Vagina (tissue), 2 donors: ENCODE measurements around the gene ITM2B. TPM values are rescaled to one million over a fixed set of nuclear protein-coding genes. Genes with fewer than 3 reads are reported as not detected.

Source experiments
- DNase-seq, 2 donors: peaks; one replicate each; pipeline ENCODE4 v3.0.0-alpha.2; 2017; ENCODE audit errors: extremely low spot score in 2 of 2
- H3K27ac ChIP-seq: fragments of 200-600 bp; sonication (generic); one replicate; pipeline ENCODE4 v1.5.1; 2019
- H3K27me3 ChIP-seq: fragments of 200-600 bp; sonication (generic); one replicate; pipeline ENCODE4 v1.5.1; 2019
- H3K36me3 ChIP-seq, 2 donors: fragments of 200-600 bp; sonication (generic); one replicate each; pipeline ENCODE4 v1.5.1; 2017 to 2019
- H3K4me1 ChIP-seq: fragments of 200-600 bp; sonication (generic); one replicate; pipeline ENCODE4 v1.5.1; 2019
- H3K4me3 ChIP-seq, 2 donors: fragments of 200-600 bp; sonication (generic); 1 replicate in 1 of 2; 2 replicates in 1 of 2; pipeline ENCODE4 v1.5.1; 2016 to 2019
- H3K9me3 ChIP-seq: fragments of 200-600 bp; sonication (generic); one replicate; pipeline ENCODE4 v1.5.1; 2019
- CTCF ChIP-seq, 3 experiments: fragments of 450-650 bp in 2 of 3; fragments of 200-600 bp in 1 of 3; sonication (generic) in 1 of 3; IDR thresholded peaks; one replicate each; pipeline ENCODE4 v1.5.1; 2017 to 2019; ENCODE audit warnings: antibody characterized with exemption in 3 of 3, mild to moderate bottlenecking in 2 of 3, moderate library complexity in 2 of 3
- POLR2A ChIP-seq, 2 donors: fragments of 450-650 bp; IDR thresholded peaks; one replicate each; pipeline ENCODE4 v1.6.1; 2017; ENCODE audit warnings: antibody characterized with exemption in 2 of 2, mild to moderate bottlenecking in 2 of 2, moderate library complexity in 2 of 2
- POLR2AphosphoS5 ChIP-seq, 2 donors: sonication (generic); formaldehyde crosslinking; IDR thresholded peaks; one replicate each; pipeline ENCODE4 v1.9.0; 2017; ENCODE audit warnings: antibody characterized with exemption in 2 of 2, mild to moderate bottlenecking in 2 of 2, low read depth in 1 of 2; ENCODE audit not compliant: insufficient read depth in 1 of 2
- intact Hi-C: fragments of 100-400 bp; cut with DNase I; formaldehyde crosslinking; loops from one replicate; pipeline ENCODE4 v1.15.1; 2023
- total RNA-seq: library from RNA; depleted of rRNA; stranded (reverse); fragments of >200 nt; gene quantifications from one replicate; pipeline ENCODE4 v1.2.3, GENCODE V29; 2016

ITM2B gene
- total RNA-seq, 1 donor from 2014 or later: 475 TPM

- Histone ChIP-seq H3K4me1 (no peaks in the 10 kb centered on the region), H3K27me3 (no peaks in the 10 kb centered on the region), H3K36me3 (no peaks in the 10 kb centered on the region), H3K4me3 (no peak overlapping the region), H3K27ac (no peak overlapping the region), H3K9me3 (no peaks in the 10 kb centered on the region)
- DNase-seq: no peak
- intact Hi-C loops: no loop called here
- TF ChIP-seq CTCF (IDR thresholded peaks at IDR 0.05) (no peak), POLR2AphosphoS5 (IDR thresholded peaks at IDR 0.05; ENCODE audit: insufficient read depth in 1 of 2, low read depth in 1 of 2) (no peak)
Measured at GRCh38 chr13:48275507-48275906, 42.5 kb downstream of the ITM2B start.

- Histone ChIP-seq H3K36me3 (no peaks in the 10 kb centered on the region), H3K4me1 (no peaks in the 10 kb centered on the region), H3K27ac (no peak overlapping the region), H3K9me3 (no peaks in the 10 kb centered on the region), H3K4me3 (no peak overlapping the region), H3K27me3 (no peaks in the 10 kb centered on the region)
- DNase-seq: no peak
- intact Hi-C loops: no loop called here
- TF ChIP-seq CTCF (IDR thresholded peaks at IDR 0.05) (no peak), POLR2AphosphoS5 (IDR thresholded peaks at IDR 0.05; ENCODE audit: insufficient read depth in 1 of 2, low read depth in 1 of 2) (no peak), POLR2A (IDR thresholded peaks at IDR 0.05) (no peak)
Measured at GRCh38 chr13:48278806-48279205, 45.8 kb downstream of the ITM2B start.

- Histone ChIP-seq H3K27ac (no peak overlapping the region), H3K4me3 (no peak overlapping the region), H3K4me1 (no peaks in the 10 kb centered on the region), H3K27me3 (no peaks in the 10 kb centered on the region), H3K9me3 (no peaks in the 10 kb centered on the region), H3K36me3 (no peaks in the 10 kb centered on the region)
- DNase-seq: no peak
- TF ChIP-seq POLR2A (IDR thresholded peaks at IDR 0.05) (no peak), CTCF (IDR thresholded peaks at IDR 0.05) (no peak), POLR2AphosphoS5 (IDR thresholded peaks at IDR 0.05; ENCODE audit: insufficient read depth in 1 of 2, low read depth in 1 of 2) (no peak)
- intact Hi-C loops: no loop called here
Measured at GRCh38 chr13:48281556-48281955, 48.5 kb downstream of the ITM2B start.

- H3K27me3 ChIP-seq: no peaks in the 10 kb centered on the region
- no peaks in the 10 kb centered on the region for H3K36me3 ChIP-seq
- no peak for DNase-seq
- no peaks in the 10 kb centered on the region for H3K9me3 ChIP-seq
- no peaks in the 10 kb centered on the region for H3K4me1 ChIP-seq
- H3K27ac ChIP-seq: no peak overlapping the region
- intact Hi-C loops: no loop called here
- TF ChIP-seq POLR2AphosphoS5 (IDR thresholded peaks at IDR 0.05; ENCODE audit: insufficient read depth in 1 of 2, low read depth in 1 of 2) (no peak), CTCF (IDR thresholded peaks at IDR 0.05) (no peak), POLR2A (IDR thresholded peaks at IDR 0.05) (no peak)
- no peak overlapping the region for H3K4me3 ChIP-seq
Measured at GRCh38 chr13:48291730-48292129, 58.7 kb downstream of the ITM2B start.

- intact Hi-C loops: no loop called here
- Histone ChIP-seq H3K27ac (no peak overlapping the region), H3K9me3 (no peaks in the 10 kb centered on the region), H3K36me3 (no peaks in the 10 kb centered on the region), H3K27me3 (no peaks in the 10 kb centered on the region), H3K4me1 (no peaks in the 10 kb centered on the region), H3K4me3 (no peak overlapping the region)
- TF ChIP-seq POLR2A (IDR thresholded peaks at IDR 0.05) (no peak), CTCF (IDR thresholded peaks at IDR 0.05) (no peak), POLR2AphosphoS5 (IDR thresholded peaks at IDR 0.05; ENCODE audit: insufficient read depth in 1 of 2, low read depth in 1 of 2) (no peak)
- no peak for DNase-seq
Measured at GRCh38 chr13:48292650-48293049, 59.6 kb downstream of the ITM2B start.
